ENCODE measurements around the gene PLXDC2.
"Not testable (repeated sequence)": the region's sequence is repeated elsewhere in the genome, so short reads cannot be mapped to it uniquely, and the experiment has no call there.

The PLXDC2 gene

GRCh38 chr10:20191392-20191791 lies 375.2 kb downstream of the PLXDC2 start:
- DNase-seq (ENCODE audit: low read depth in 2 of 2), result not testable (repeated sequence)

- DNase-seq (ENCODE audit: low read depth in 2 of 2), result no peak
Observed at GRCh38 chr10:20195076-20195475, 378.8 kb downstream of the PLXDC2 start.

- no peak for DNase-seq (ENCODE audit: low read depth in 2 of 2)
Observed at GRCh38 chr10:20200758-20201157, 384.5 kb downstream of the PLXDC2 start.

GRCh38 chr10:20202337-20202736 lies 386.1 kb downstream of the PLXDC2 start:
- DNase-seq (ENCODE audit: low read depth in 2 of 2), result no peak

- no peak for DNase-seq (ENCODE audit: low read depth in 2 of 2)
Observed at GRCh38 chr10:20207653-20208052, 391.4 kb downstream of the PLXDC2 start.

- DNase-seq (ENCODE audit: low read depth in 2 of 2), result not testable (repeated sequence)
Observed at GRCh38 chr10:20209098-20209497, 392.9 kb downstream of the PLXDC2 start.

GRCh38 chr10:20215547-20216152 lies 399.4 kb downstream of the PLXDC2 start:
- DNase-seq (ENCODE audit: low read depth in 2 of 2), result no peak

- DNase-seq (ENCODE audit: low read depth in 2 of 2), result no peak
Observed at GRCh38 chr10:20221356-20221755, 405.1 kb downstream of the PLXDC2 start.

GRCh38 chr10:20228729-20229128 lies 412.5 kb downstream of the PLXDC2 start:
- DNase-seq (ENCODE audit: low read depth in 2 of 2), result no peak

- no peak for DNase-seq (ENCODE audit: low read depth in 2 of 2)
Observed at GRCh38 chr10:20232079-20232705, 416.0 kb downstream of the PLXDC2 start.

GRCh38 chr10:20233423-20233822 lies 417.2 kb downstream of the PLXDC2 start:
- no peak for DNase-seq (ENCODE audit: low read depth in 2 of 2)

GRCh38 chr10:20234579-20234978 lies 418.3 kb downstream of the PLXDC2 start:
- no peak for DNase-seq (ENCODE audit: low read depth in 2 of 2)

GRCh38 chr10:20237091-20237570 lies 420.9 kb downstream of the PLXDC2 start:
- DNase-seq (ENCODE audit: low read depth in 2 of 2), result no peak

- DNase-seq (ENCODE audit: low read depth in 2 of 2), result no peak
Observed at GRCh38 chr10:20237586-20237985, 421.4 kb downstream of the PLXDC2 start.

GRCh38 chr10:20240643-20241042 lies 424.4 kb downstream of the PLXDC2 start:
- DNase-seq (ENCODE audit: low read depth in 2 of 2), result no peak

- DNase-seq (ENCODE audit: low read depth in 2 of 2), result no peak
Observed at GRCh38 chr10:20247454-20247853, 431.2 kb downstream of the PLXDC2 start.

- DNase-seq (ENCODE audit: low read depth in 2 of 2), result no peak
Observed at GRCh38 chr10:20247891-20248708, 431.9 kb downstream of the PLXDC2 start.

- DNase-seq (ENCODE audit: low read depth in 2 of 2), result no peak
Observed at GRCh38 chr10:20254078-20254477, 437.8 kb downstream of the PLXDC2 start.

GRCh38 chr10:20254497-20254896 lies 438.3 kb downstream of the PLXDC2 start:
- no peak for DNase-seq (ENCODE audit: low read depth in 2 of 2)

- no peak for DNase-seq (ENCODE audit: low read depth in 2 of 2)
Observed at GRCh38 chr10:20256969-20257368, 440.7 kb downstream of the PLXDC2 start.

- DNase-seq (ENCODE audit: low read depth in 2 of 2), result no peak
Observed at GRCh38 chr10:20257422-20257821, 441.2 kb downstream of the PLXDC2 start.

GRCh38 chr10:20265146-20265545 lies 448.9 kb downstream of the PLXDC2 start:
- no peak for DNase-seq (ENCODE audit: low read depth in 2 of 2)

- no peak for DNase-seq (ENCODE audit: low read depth in 2 of 2)
Observed at GRCh38 chr10:20267734-20268133, 451.5 kb downstream of the PLXDC2 start.

Data from stimulated activated CD4-positive, alpha-beta T cell treated with anti-CD3 and anti-CD28 coated beads, Interleukin-1b, Interleukin-23, amount 100 ng/mL, for 4 hours (primary cell).